ENCODE measurements around the gene SCAMP3.
A peak's percentile ranks its signal among the peaks of the same experiment; 100 is the strongest.

The SCAMP3 gene

GRCh38 chr1:155285063-155285462 lies 22.9 kb upstream of the SCAMP3 start:
- DNase-seq (ENCODE audit: low spot score): no peak

- DNase-seq (ENCODE audit: low spot score): no peak
These were observed 22.3 kb upstream of the SCAMP3 start for GRCh38 chr1:155284476-155284875.

DNA sequence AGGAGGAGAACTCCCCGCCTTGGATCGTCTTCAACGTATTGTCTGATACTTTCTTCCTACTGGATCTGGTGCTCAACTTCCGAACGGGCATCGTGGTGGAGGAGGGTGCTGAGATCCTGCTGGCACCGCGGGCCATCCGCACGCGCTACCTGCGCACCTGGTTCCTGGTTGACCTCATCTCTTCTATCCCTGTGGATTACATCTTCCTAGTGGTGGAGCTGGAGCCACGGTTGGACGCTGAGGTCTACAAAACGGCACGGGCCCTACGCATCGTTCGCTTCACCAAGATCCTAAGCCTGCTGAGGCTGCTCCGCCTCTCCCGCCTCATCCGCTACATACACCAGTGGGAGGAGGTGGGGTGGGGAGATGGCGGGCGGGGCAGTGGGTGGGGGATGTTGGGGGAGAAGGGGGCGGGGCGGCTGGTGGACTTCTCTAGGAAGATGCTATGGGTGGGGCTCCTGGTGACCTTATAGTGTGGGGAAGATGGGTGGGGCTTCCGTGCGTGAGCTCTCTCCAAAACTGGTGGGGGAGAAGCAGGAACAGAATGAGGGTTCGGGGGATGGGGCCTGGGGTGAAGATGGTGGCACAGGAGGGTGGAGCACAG lies 20.4 kb upstream of the SCAMP3 start:
- no peak for DNase-seq (ENCODE audit: low spot score)

DNA sequence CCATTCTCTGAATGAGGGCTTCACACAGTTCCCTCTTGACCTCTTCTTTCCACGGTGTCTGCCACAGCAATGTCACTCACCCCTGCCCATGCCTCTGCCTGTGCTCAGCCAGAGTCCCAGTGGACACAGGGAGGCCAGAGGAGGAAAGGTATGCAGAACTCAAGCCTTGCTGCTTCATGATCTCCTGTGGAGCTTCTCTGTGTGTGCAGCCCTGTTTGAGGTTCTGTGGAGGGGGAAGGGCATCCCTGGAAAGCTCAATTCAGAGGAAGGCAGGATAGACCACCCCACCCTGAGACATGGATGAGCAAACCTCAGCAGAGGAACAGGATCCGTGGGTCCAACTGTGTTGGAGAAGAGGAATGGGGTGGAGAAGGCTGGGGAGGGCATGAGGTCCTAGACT lies 17.1 kb upstream of the SCAMP3 start:
- DNase-seq (ENCODE audit: low spot score): no peak

DNA sequence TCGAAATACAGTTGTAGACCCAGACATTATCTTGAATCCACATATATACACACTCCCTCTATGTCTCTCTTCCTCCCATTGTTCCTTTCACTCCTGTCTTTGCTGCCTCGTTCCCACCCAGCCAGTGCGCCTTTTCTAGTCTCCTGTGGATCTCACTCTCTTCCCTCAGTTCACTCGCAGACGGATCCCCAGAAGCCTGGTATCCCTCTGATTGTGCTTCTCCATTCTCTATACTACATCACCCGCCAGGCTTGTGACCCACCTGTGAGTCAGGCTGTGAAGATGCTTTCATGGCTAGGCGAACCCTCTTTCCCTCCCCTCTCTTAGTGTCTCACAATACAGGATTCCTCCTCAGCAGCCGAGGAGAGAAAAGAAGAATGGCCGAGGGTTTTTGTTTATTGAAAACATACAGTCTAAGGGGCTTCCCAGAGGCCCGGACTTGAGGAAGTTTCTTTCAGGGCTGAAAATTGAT lies 16.6 kb upstream of the SCAMP3 start:
- DNase-seq (ENCODE audit: low spot score): no peak

DNA sequence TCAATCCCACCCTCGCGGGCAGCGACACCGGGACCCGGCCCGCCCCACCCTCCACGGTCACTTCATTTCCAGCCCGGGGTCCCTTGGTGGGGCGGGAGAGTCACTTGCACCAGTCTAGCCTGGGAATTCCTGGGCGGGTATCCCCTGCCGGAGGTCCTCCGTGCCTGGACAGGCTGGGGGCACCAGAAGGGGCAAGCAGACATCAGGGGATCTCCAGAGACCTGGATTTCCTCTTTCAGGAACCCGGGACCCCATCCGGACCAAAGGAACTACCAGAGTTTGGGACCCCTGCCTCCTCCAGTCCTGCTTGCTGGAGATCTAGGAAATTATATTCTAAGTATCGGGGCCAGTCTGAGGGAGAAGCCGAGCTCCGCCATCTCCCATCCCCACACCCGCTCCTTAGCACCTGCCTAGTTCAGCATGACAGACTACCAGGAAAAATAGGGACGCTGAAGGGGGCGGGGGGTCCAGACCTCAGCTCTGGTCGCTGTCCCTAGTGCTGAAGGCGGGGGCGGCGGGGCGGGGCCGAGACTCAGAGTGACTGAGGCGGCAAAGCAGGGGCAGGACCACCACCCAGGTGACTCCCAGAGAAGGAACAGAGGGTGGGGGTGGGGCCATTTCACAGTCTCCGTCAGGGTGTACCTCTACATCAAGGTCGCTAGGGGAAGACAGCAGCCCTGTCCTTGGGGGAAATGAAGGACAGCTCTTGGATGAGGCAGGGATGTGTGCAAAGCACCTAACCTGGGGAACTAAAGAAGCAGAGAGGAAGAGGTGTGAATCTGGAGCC lies 15.9 kb upstream of the SCAMP3 start:
- DNase-seq (ENCODE audit: low spot score): peak; percentile 30

DNA sequence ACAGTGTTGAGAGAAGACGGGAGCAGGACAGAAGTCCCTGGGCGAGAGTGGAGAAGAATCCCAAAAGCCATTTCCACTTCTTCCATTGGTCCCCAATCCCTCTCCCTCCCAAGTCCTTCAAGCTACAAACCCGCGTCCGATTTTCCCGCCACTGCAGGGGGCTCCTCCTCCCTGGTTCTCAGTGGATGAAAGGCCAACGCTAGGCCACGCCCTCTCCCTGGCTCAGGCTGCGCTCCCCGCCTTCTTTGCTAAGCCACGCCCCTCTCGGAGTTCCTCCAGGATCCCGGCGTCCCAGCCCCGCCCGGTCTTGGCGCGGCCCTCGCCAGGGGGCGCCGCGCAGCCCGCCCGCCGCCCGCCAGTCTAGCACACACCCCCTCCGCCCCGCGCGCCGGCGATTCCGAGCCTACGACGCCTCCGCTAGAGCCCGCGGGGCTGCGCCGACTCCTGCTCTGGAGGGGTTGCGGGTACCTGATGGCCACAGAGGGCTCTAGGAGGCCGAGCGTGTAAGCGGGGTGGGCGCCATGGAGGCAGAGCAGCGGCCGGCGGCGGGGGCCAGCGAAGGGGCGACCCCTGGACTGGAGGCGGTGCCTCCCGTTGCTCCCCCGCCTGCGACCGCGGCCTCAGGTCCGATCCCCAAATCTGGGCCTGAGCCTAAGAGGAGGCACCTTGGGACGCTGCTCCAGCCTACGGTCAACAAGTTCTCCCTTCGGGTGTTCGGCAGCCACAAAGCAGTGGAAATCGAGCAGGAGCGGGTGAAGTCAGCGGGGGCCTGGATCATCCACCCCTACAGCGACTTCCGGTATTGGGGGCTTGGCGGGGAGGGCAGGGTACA lies 15.1 kb upstream of the SCAMP3 start, which contains the start of gene HCN3:
Gene HCN3 (plus strand): TSS at position 394 of the 832 bp plus-strand sequence. CDS start 128 bp downstream, at position 522.
- peak; percentile 97 for DNase-seq (ENCODE audit: low spot score)

GRCh38 chr1:155273343-155274245 lies 11.4 kb upstream of the SCAMP3 start, which contains the start of gene CLK2:
Gene CLK2 (minus strand): TSS chr1:155273504. CDS start chr1:155270977, 2,527 bp downstream.
- peak; percentile 96 for DNase-seq (ENCODE audit: low spot score)

GRCh38 chr1:155272466-155273342 lies 10.5 kb upstream of the SCAMP3 start:
- no peak for DNase-seq (ENCODE audit: low spot score)

DNA sequence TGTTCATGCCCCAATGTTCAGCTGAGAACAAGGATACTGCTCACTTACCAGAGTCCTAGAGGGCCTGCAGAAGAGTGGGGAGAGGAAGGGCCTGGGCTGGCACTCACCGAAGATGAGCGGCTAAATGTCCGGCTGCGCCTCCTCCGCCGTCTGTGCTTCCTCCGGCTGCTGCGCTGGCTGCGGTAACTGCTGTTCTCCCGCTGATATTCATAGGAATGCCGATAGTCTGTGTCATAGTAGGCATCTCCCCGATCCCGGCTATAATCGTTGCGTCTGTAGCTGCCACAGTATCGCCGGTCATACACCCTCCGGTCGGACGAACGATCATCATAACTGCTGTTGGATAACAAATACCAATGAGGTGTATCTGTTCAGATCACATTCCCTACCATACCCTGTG lies 7.2 kb upstream of the SCAMP3 start:
- no peak for DNase-seq (ENCODE audit: low spot score)

DNA sequence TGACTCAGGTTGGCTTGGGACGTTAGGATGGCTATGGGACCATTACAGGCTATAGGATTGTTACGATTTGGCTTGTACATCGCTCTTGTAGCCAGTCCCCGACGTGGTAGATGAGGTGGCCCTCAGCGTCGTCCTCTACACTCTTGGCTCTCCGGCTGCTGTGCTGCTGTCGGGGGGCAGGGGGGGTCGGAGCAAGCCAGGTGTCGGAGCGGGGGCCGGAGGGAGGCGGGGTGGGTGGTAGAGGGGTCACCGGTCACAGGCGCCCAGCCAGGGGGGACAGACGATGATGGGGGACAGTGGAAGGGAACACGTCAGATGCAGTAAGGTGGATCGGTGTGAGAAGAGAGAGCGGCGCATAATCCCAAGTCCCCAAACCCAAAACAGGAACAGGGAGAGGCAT lies 6.5 kb upstream of the SCAMP3 start:
- no peak for DNase-seq (ENCODE audit: low spot score)

DNA sequence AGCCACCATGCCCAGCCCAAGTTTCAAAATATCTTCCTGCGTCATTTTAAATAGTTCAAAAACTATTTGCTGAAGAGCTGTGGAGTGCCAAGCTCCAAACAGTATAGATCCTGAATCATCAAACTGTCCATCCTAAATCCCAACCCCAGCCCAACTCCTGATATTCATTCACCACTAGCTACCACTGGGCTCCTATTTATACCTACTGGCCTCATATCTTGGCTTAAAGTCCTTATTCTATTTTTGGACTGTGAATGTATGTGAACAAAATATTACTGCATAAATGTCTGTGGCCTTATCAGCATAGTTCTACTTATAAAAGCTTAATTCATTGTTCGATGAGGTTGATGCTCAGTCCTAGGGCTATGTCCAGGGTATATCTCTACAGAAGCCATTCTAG lies 5.2 kb upstream of the SCAMP3 start:
- no peak for DNase-seq (ENCODE audit: low spot score)

GRCh38 chr1:155266553-155266952 lies 4.4 kb upstream of the SCAMP3 start:
- DNase-seq (ENCODE audit: low spot score): no peak

DNA sequence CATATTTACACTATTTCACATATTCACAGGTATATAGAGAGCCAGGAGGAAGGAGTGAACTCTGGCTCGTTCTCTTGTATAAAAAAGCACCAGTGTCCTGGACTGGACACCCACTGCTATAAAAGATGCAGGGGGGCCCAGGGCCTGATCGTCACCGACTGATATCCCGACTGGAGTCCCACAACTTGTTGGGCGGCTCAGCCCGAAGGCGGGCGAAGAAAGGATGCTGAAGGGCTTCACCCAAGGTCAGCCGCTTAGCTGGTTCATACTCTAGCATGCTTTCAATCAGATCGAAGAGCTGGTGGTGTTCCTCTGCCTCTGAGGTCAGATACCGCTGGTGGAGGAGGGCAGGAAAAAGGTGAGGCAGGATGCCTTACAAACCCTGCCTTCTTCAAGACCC lies 907 bp upstream of the SCAMP3 start:
- no peak for DNase-seq (ENCODE audit: low spot score)

- peak; percentile 46 for DNase-seq (ENCODE audit: low spot score)
These were observed 688 bp downstream of the SCAMP3 start for GRCh38 chr1:155261493-155261851.

DNA sequence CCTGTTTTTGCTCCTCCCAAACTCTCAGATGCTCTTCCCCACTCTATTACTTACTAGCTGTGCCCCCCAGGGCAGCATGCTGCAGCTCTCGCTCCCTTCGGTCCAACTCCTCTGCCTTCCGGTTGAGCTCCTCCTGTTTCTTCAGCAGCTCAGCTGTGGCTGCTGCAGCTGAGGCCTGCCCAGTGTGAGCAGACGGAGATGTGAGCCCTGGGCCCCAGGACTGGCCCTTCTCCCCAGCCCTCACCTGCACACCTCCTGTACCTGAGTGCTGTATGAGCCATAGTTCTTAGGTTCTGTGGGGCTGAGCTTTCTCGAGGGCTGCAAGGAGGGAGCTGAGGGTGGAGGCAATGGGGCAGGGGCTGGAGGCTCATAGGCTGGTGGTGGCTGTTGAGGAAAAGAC lies 1.9 kb downstream of the SCAMP3 start:
- DNase-seq (ENCODE audit: low spot score): no peak

GRCh38 chr1:155256058-155256852 lies 5.9 kb downstream of the SCAMP3 start:
- no peak for DNase-seq (ENCODE audit: low spot score)

DNA sequence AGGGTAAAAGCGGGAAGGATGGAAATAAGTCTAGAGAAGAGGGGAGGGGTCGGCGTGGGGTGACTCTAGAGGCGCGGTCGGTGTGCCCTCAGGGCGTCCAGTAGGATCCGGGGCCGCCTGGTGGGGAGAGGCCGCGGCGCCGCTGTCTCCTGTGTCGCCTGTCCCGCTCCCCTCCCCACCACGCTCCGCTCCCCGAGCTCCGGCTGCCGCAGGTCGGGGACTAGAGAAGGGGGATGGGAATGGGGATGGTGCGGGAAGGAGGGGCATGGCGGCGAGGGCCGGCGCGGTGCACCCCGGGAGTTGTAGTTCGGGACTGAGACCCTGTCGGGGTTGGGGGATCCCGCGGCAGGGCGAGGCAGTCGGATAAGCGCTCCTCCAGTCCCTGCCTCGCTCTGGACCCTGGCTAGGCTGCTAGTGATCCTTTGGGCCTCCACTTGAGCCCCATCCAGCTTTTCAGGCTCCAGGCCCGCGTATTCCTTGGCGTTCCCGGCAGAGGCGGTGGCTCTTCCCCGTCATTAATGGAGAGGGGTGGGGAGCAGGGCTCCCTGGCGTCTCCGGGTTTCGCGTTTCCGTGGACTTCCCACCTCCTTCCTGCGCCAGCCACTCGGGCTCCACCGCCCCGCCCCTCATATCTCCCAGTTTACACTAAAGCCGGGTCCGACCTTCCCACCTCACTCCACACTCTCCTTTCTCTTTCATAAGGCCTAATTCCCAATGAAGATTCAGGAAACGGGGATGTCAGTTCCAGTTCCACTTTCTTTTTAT lies 6.7 kb downstream of the SCAMP3 start, which contains the start of gene ENTREP3:
Gene ENTREP3 (minus strand): TSS at position 241 of the 765 bp plus-strand sequence. CDS start 606 bp downstream, outside the sequence.
- DNase-seq (ENCODE audit: low spot score): peak; percentile 81
